NCI-H2196 (cell line): ENCODE measurements around the gene ZNF385B.
"Not testable (repeated sequence)": the region's sequence is repeated elsewhere in the genome, so short reads cannot be mapped to it uniquely, and the experiment has no call there.

Experiments
- DNase-seq: peaks from one replicate; lab custom pipeline; 2025; ENCODE audit not compliant: unreplicated experiment; lab: John Stamatoyannopoulos, UW

ZNF385B gene

DNA sequence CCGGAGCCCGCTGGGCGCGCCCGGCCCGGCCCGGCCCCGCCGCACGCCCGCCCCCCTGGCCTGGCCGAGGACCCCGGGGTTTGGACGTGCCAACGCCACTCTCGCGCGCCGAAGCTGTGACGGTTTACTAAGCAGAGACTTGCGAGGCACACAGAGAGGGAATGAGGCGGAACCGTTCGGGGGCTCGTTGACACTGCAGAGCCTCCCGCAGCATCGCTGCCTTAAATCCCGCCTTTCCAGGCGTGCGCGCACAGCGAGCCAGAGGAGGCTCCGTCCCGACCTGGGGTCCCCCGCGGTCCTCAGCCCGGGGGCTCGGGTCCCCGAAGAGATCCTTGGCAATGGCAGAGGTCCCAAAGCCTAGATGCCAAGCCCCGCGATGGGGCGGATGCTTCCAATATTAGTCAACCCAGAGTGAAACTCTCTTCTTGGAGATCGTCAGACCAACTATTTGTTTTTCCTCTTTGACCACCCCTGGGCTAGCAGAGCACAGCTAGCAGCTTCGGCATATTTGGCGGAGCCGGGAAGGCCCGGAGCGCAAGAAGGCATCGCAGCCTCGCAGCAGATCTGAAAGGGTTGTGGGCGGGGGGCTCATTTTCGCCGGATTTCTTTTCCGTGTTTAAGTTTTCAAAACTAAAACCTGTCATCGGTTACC, at the start of gene ZNF385B:
TSS of gene ZNF385B (minus strand) at position 197 of the 652 bp plus-strand sequence.
- no peak for DNase-seq

DNA sequence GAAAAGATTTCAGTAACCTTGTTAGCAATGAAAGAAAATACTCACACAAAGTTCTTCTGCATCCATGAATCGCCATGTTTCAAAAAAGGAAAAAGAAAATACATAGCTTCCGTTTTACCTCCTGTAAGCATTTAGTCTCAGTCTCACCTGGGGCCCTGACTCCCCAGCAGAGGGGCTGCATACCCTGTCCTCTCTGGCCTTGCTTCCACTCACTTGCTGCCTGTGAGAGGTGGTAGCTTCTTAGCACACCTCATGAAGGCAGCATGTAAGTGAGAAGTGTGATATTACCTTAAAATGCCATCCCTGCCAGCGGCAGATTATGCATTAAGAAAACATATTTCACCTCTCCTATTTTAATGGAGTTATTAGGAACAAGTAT, 49.3 kb upstream of the ZNF385B start:
- DNase-seq = no peak

DNA sequence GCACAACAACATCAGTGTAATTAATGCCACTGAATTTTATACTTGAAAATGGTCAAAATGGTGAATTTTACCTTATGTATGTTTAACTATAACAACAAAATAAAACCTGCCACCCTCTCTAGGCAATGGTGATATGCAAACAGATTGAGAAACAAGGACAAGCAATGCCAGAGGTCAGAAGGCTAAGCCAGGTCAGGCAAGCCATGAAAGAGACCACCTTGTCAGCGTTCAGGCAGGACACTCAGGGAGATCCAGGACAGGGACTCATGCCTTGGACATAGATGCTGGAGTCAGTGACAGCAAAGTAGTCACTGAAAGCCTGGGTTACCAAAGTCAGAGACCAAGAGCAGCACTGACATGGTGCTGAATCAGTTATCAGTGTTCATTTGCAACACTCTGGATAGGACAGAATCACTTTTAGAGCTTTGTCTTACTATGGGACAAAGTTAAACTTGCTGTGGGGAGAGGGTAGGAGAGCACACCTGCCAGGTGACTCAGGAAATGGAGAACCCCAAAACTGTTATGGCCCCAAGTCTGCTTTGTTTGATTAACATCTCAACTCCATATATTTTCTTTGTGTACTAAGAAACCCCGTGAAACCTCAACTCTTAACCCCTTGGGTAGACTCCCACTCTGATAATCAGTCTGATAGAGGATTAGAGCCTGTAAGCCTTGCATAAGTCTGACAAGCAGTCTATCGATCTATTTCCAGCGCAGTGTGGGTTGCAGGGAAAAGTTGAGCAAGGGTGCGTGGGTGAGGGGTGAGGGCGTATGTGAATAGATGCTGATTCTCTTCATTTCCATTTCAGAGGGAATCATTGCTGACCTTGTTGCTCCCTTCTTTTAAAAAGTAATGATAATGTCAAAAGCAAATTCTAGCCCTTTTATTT, 48.7 kb upstream of the ZNF385B start:
- no peak for DNase-seq

DNA sequence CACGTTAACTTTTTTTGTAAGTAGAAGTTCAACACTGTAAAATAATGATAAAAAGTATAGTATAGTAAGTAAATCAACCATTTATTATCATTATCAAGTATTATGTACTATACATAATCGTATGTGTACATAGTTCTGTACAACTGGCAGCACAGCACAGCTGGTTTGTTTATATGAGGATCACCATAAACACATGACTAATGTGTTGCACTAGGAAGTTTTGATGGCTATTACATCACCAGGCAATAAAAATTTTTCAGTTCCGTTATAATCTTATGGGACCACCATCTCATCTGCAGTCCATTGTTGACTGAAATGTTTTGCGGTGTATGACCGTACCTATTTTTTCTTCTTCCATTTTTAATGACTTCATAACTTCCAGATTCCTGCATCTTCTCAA, 39.2 kb upstream of the ZNF385B start:
- no peak for DNase-seq

DNA sequence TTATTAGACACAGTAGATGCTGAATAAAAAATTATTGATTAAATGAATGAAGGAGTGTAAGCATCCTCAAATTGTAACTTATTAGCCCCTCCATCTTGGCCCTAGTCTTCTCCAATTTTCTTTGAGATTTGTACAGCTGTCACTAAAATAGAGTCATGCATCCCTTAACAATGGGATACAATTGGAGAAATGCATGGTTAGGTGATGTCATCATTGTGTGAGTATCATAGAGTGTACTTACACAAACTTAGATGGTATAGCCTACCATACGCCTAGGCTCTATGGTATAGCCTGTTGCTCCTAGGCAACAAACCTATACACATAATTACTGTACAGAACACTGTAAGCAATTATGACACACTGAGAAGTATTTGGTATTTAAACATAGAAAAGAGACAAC, 38.3 kb upstream of the ZNF385B start:
- no peak for DNase-seq

DNA sequence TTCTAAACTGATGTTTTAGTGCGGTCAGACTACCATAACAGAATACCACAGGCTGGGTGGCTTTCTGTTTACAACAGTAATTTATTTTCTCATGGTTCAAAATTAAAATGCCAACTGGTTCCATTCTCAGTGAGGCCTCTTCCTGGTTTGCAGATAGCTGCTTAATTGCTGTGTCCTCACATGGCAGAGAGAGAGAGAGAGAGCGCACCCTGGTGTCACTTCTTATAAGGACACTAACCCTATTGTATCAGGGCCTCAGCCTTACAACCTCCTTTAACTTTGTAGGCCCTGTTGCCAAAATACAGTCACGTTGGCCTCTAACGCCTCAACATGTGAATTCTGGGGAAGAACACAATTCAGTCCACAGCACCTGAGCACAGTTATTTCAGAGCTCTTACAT, 37.5 kb upstream of the ZNF385B start:
- DNase-seq = no peak

DNA sequence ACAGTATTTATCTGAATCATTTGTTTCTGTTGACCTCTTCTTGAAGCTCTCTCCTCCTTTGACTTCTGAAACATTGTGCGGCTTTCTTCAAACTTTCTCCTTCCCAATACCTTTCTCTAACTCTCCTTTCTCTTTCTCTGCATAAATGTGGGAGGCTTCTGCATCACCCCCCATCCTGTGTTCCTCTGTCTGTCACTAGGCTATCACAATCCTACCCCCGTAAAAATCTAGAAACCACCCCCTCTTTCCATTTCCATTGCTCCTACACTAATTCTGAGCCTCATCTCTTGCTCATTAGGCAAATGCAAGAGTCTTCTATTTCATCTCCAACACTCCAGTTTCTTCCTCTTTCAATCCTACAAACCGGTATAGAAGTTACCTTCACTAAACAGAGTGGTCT, 32.2 kb upstream of the ZNF385B start:
- DNase-seq = no peak

DNA sequence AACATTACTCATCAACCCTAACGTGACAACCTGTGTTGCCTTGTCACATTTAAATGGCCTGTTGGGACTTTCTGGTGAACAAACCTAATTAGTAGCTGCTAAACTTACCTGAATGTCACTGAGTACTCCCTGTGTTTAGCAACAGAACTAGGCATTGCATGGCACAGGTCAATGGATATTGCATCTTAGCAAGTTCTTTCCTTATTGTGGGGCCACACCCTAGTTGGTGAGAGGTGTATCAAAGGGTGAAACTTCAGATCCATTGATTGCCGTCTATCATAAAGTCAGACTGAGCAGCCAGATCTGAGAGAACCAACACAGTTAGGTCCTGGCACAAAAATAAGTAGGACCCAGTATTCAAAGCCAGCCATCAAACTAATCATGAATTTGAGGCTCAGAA, 29.8 kb upstream of the ZNF385B start:
- no peak for DNase-seq

DNA sequence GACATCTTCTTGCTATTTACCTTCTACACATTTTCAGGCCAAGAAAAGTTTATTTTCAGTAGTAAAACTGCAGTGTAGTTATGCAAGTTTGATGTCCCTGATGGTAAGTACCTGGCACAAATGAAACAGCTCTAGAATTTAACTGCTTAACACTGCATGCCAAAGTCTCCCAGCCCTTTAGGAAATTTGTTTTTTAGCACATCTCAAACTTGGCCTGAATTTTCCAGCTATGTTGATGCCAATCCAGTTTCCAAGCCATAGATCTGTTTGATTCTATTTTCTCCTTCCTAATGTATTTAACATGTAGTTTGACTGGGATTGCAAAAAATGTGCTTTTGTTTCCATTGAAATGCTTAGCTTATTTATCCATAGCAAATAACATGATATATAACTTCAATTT, 29.3 kb upstream of the ZNF385B start:
- no peak for DNase-seq

DNA sequence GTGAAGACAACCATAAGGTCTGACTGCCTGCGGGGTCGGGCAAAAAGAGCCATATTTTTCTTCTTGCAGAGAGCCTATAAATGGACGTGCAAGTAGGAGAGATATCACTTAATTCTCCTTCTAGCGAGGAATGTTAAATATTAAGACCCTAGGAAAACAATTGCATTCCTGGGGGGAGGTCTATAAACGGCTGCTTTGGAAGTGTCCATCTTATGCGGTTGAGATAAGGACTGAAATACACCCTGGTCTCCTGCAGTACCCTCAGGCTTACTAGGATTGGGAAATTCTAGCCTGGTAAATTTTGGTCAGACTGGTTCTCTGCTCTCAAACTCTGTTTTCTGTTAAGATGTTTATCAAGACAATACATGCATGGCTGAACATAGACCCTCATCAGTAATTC, 27.2 kb upstream of the ZNF385B start:
- DNase-seq = not testable (repeated sequence)

DNA sequence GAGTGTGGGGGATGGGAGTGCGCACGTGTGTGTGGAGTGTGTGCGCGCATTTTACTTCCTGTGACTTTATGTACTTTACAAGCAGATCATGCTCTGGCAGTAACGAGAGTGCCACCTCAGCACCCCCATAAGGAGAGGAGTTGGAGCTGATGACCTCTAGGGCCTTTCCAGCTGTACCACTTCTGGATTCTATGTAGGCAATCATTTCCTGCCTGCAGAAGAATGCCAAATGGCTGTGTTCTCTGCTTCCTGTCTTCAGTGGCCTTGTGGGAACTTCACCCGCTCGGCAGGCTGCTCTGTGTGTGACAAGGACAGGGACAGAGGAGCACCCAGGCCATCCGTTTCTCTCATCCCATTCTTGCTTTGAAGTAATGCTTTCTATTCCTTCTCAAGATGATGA, 22.8 kb upstream of the ZNF385B start:
- DNase-seq = no peak

DNA sequence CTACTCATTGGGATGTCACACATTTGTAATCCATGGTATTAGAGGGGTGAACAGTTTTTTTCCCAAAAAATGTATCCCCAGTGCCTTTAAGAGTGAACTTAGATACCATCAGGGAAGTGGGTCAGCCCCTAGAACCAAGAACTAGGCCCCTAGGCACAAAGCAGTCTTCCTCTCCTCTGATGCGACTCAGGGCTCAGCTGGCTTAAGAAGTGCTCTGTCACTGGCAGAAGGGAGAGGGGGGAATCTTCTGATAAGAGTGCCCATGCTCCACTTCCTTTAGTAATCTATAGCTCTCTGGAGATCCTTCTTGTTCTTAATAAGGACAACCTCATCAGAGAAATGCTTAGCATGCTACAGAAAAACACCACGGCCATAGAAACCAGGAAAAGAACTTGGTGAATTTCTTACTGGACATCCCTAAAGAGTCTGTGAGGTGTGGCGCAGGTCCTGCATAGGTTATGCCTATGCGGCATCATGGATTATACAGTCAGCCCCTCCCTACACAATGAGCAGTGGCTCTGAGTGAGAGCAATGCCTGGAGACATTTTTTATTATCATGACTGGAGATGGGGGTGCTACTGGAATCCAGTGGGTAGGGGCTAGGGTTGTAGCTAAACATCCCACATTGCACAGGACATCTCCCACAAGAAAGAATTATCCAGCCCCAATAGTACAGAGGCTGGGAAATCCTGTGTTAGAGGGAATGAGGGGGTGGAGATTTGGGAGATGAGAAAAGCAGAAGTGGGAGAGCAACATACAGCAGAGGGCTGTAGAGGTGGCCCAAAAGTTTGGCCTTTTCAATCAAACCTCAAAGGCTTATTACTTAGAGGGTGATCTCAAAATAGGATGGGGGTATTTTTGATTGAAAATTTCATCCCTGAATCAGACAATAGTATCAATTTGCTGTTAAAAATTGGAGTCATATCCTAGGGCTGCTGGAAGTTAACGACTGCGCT, 21.7 kb upstream of the ZNF385B start:
- DNase-seq = no peak

DNA sequence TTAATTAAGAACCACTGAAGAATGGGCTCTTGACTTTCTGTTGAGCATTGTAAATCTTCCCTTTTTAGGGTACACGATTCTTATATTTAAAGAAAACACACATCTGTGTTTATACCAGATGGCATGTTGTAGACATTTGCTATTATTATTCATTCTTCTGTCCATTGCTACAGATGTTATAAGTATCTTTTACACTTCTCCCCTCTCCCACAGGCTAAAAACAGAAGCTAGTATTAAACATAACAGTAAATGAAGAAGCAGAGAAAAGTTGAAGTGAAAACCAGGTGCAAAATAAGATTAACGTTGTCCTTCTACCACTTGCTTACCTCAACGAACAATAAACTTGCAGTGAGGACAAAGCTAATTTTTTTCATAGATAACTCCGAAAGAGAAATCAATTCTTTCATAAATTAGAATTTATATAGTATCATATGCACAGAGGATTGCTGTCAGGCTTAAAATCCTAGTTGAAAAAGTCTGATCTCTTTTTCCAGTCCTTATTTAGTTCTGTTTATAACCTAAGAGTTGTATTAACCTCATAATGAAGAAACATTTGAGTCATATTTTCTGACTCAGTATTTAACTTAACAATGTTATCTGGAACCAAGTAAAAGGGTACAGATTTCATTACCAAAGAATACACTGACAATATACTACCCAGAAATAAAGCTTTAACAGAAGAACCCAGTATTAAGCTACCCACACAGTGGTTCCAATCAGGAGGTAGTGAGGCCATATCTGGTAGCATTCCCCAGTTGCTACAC, 16.4 kb upstream of the ZNF385B start:
- DNase-seq = no peak

DNA sequence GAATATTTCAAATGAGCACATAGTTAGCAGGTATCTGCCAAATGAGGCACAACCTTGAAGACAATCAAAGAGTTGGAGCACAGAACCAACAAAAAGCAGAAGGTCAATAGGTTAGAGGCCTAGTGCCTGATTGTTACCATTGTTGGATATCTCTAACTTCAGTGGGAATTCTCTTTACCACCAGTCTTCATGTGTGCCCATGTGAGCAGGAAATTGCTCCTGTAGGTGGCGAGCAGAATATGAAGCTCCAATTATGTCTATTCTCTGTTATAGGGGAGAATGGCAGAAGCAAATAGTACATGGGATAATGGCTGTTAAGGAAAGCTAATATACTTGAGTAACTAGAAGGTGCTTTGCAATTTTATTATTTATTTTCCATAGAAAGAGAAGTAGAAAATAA, 14.9 kb upstream of the ZNF385B start:
- no peak for DNase-seq

DNA sequence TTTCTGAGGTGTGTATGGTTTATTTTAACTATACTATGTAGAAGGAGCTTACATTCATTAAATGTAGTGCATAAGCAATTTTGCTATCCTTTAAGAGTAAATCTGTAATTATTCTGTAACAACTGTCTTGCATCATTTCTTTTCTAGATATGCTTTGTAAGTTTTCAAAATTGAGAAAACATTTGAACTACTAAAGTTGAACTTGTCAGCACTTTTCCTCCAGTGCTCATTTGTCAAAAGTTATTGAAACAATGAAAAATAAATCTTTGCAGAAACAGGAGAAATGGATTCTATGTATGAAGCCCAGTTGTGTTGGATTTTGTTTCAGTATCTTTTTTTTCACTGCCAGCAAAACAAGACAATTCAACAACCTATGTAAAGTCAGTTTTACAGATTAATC, 14.5 kb upstream of the ZNF385B start:
- DNase-seq = no peak

DNA sequence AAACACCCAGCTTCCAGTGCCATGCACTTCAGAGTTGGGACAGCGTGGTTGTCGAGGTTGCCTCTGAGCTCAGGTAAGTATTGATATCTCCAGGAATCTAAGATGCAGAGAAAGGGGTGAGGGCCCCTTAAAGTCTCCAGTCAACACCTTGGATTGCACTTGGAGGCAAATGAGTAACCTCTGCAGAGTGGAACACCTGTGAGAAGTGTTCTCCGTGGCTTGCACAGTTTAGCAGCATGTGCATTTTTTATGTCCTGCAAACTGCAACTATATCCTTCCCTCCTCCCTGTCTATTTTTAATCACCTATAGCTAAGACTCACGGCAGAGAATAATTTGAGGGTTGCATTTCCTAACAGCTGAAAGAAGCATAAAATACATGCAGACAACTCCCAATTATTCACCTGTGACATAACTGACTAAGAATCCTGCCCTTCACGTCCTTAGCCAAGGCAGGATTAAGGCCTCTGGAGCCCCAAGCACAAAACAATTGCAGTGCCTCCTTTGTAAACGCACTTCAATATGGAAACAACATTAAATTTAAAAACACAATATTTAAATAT, 1.6 kb upstream of the ZNF385B start:
- no peak for DNase-seq

DNA sequence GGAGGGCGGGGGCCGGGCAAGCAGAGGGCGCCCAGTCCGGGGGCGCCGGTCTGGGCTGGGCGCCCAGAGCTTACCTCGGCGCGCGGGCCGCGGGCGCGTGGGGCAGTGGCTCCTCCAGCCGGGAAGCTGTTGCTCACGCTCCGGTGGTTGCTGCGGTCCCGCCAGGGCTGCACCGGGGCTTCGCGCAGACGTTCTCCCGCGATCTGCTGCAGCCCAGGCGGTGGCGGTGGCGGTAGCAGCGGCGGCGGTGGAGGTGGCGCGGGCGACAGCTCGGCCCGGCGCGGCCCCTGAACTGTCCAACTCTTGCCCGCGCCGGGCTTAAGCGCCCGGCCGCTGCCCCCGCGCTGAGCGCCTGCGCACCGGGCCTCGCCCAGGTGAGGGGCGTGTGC, 391 bp downstream of the ZNF385B start:
- DNase-seq = no peak

DNA sequence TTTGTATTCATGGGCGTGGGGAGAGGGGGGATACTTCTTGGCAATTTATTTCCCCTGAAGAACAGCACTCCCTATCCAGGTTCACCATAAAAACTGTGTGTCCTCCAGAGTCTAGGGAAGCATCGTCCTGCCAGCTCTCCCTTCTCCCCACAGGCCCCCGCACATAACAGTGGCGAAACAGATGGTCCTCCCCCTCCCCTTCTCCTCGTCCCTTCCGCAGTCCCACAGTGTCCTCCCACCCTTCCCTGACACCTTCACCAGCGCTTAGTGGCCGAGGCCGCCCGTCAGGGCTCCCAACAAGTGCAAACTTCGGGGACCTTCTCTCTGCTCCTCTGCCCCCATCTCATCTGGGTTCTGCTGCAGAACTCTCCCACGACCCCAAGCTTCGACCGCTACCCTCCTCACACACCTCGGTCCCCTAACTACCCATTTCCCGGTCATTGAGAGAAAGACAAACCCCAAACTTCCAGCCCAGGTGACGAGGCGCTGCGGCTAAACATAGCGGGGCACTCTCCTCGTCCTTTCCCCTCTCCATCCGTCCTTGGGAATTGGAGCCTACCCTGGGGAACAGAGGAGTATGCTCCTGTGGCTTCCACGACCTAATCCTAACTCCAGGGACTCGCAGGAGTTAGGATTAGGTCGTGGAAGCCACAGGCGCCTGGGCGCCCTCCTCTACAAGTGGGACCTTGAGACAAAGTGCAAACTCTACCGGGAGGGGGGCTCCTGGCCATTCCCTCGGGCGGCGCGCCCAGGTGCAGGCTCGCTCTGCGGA, 971 bp downstream of the ZNF385B start:
- DNase-seq = no peak

DNA sequence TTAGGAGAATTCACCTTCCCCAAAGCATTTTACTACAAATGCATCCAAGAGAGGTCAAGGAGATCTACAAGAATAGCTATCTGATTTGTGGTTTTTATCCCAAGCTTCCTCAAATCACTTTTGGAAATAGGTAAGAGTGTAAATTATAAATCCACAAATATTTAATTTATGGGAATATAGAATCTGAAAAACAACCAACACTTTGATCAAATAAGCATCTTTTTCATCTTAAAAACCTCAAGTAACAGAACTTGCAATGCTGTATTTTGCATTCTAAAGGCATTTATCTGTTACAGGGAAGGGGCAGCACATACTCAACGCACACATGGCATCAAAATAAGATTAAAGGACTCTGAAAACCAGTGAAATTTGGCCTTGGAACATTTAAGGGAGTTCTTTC, 1.9 kb downstream of the ZNF385B start:
- DNase-seq = no peak

DNA sequence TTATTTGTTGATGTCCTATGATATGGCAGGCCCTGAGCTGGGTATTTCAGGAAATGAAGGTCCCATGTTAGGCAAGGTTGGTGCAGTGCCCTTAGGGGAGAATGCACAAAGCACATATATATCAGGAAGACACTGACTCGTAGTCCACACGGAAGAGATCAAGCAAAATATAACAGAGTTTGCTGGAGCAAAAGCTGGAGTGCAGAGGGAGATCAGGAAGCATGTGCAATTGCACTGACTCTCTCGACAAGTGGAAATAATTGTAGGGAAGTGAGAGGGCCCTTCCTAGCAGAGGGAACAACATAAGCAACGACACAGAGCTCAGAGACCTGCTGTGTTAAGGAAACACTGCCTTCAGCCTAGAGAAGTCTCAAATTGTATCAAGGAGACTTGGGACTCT, 4.2 kb downstream of the ZNF385B start:
- no peak for DNase-seq
